SK-N-SH (cell line): Measurements from ENCODE around the gene ENOX1. TPM values are rescaled to one million over a fixed set of nuclear protein-coding genes. Genes with fewer than 3 reads are reported as not detected.

Experiments used
- CTCF ChIA-PET: fragments of 300-600, 350-600 bp; formaldehyde crosslinking; extraction: SDS; loops from one replicate; lab custom pipeline; 2021; lab: Yijun Ruan, JAX
- POLR2A ChIA-PET: fragments of 350-600 bp; sonication (Branson Sonifier 250); formaldehyde crosslinking; extraction: SDS; loops from one replicate; lab custom pipeline; 2020; ENCODE audit warnings: antibody characterized with exemption, inconsistent platforms; lab: Yijun Ruan, JAX
- DNase-seq: peaks from one replicate; pipeline ENCODE4 v3.0.0; 2012
- H2AFZ ChIP-seq: fragments of 200-600 bp; sonication (generic); 2 replicates; pipeline ENCODE4 v1.8.1; 2016; ENCODE audit warnings: antibody characterized with exemption, mild to moderate bottlenecking, low read depth
- H3F3A ChIP-seq: fragments of 200-600 bp; sonication (generic); replicated peaks from 2 replicates; pipeline ENCODE3; 2016; ENCODE audit warnings: antibody characterized with exemption, mild to moderate bottlenecking; ENCODE audit not compliant: insufficient read depth
- H3K27ac ChIP-seq, 2 experiments: fragments of 200-500 bp in 1 of 2; fragments of 200-600 bp in 1 of 2; sonication (Bioruptor generic) in 1 of 2; sonication (generic), shearing (Covaris generic) in 1 of 2; 2 replicates each; pipeline versions ENCODE4 v1.5.1 to v1.6.1; 2014 to 2016; ENCODE audit warnings: low read depth in 2 of 2, inconsistent platforms in 1 of 2, low read length in 1 of 2, mild to moderate bottlenecking in 1 of 2, mixed read lengths in 1 of 2
- H3K27me3 ChIP-seq: fragments of 200-600 bp; sonication (generic), shearing (Covaris generic); 2 replicates; pipeline ENCODE4 v1.6.1; 2016; ENCODE audit warnings: mixed run types; ENCODE audit not compliant: insufficient read depth
- H3K36me3 ChIP-seq, 2 experiments: fragments of 200-500 bp in 1 of 2; fragments of 200-600 bp in 1 of 2; sonication (Bioruptor generic) in 1 of 2; sonication (generic) in 1 of 2; replicated peaks in 1 of 2; 2 replicates each; pipeline versions ENCODE3 to v1.5.1; 2014 to 2016; ENCODE audit warnings: low read length in 1 of 2, mild to moderate bottlenecking in 1 of 2; ENCODE audit not compliant: insufficient read depth in 2 of 2, control insufficient read depth in 1 of 2
- H3K4me1 ChIP-seq, 2 experiments: fragments of 200-500 bp in 1 of 2; fragments of 200-600 bp in 1 of 2; sonication (Bioruptor generic) in 1 of 2; sonication (generic), shearing (Covaris generic) in 1 of 2; 2 replicates each; pipeline versions ENCODE4 v1.5.1 to v1.6.1; 2014 to 2016; ENCODE audit warnings: low read depth in 1 of 2, low read length in 1 of 2, mixed run types in 1 of 2; ENCODE audit not compliant: insufficient read depth in 2 of 2, control insufficient read depth in 1 of 2
- H3K4me2 ChIP-seq: fragments of 200-600 bp; sonication (generic), shearing (Covaris generic); 2 replicates; pipeline ENCODE4 v1.6.1; 2017; ENCODE audit warnings: mixed run types
- H3K4me3 ChIP-seq, 2 experiments: fragments of 200-500 bp in 1 of 2; fragments of 200-600 bp in 1 of 2; sonication (Bioruptor generic) in 1 of 2; sonication (generic), shearing (Covaris generic) in 1 of 2; 2 replicates each; pipeline versions ENCODE4 v1.5.1 to v1.8.1; 2014 to 2016; ENCODE audit warnings: low read depth in 2 of 2, inconsistent platforms in 1 of 2, low read length in 1 of 2, mild to moderate bottlenecking in 1 of 2, mixed read lengths in 1 of 2, moderate library complexity in 1 of 2
- H3K79me2 ChIP-seq: fragments of 200-600 bp; sonication (generic); 2 replicates; pipeline ENCODE4 v1.8.1; 2017; ENCODE audit warnings: mild to moderate bottlenecking; ENCODE audit not compliant: insufficient read depth
- H3K9ac ChIP-seq: fragments of 200-600 bp; sonication (generic); 2 replicates; pipeline ENCODE4 v1.6.1; 2017; ENCODE audit warnings: mixed run types
- H3K9me2 ChIP-seq: fragments of 200-600 bp; sonication (generic); 2 replicates; pipeline ENCODE4 v1.6.1; 2017; ENCODE audit warnings: mixed run types
- H3K9me3 ChIP-seq: fragments of 200-600 bp; sonication (generic); 2 replicates; pipeline ENCODE4 v1.6.1; 2017; ENCODE audit warnings: mixed run types, mild to moderate bottlenecking, moderate library complexity
- H4K20me1 ChIP-seq: fragments of 200-600 bp; sonication (generic); 2 replicates; pipeline ENCODE4 v1.6.1; 2017; ENCODE audit warnings: mild to moderate bottlenecking, mixed run types; ENCODE audit not compliant: insufficient read depth
- CTCF ChIP-seq: fragments of 200-600 bp; sonication (generic); IDR thresholded peaks from 2 replicates; pipeline ENCODE4 v1.6.1; 2017; ENCODE audit warnings: antibody characterized with exemption, mild to moderate bottlenecking, moderate library complexity
- ELF1 ChIP-seq: IDR thresholded peaks from 2 replicates; pipeline ENCODE4 v1.4.0; 2012
- EP300 ChIP-seq, 2 experiments: IDR thresholded peaks; 2 replicates each; pipeline versions ENCODE4 v1.4.0 to v1.6.1; 2012; ENCODE audit warnings: borderline replicate concordance in 1 of 2, low read depth in 1 of 2, low read length in 1 of 2
- EZH2phosphoT487 ChIP-seq: fragments of 200-600 bp; sonication (generic); IDR thresholded peaks from 2 replicates; pipeline ENCODE4 v1.6.1; 2017; ENCODE audit warnings: low read depth, mixed run types, mild to moderate bottlenecking, antibody characterized with exemption, moderate library complexity, borderline replicate concordance
- GABPA ChIP-seq: IDR thresholded peaks from 2 replicates; pipeline ENCODE4 v1.4.0; 2012; ENCODE audit warnings: low read depth, mild to moderate bottlenecking
- GATA2 ChIP-seq: sonication (generic); formaldehyde crosslinking; IDR thresholded peaks from 2 replicates; pipeline ENCODE4 v1.5.0; 2020; ENCODE audit warnings: mild to moderate bottlenecking, missing genetic modification reagents
- IRF3 ChIP-seq: fragments of 150-350 bp; IDR thresholded peaks from 2 replicates; pipeline ENCODE4 v1.6.1; 2016; ENCODE audit warnings: mild to moderate bottlenecking, low read depth, low read length
- JUND ChIP-seq: IDR thresholded peaks from 2 replicates; pipeline ENCODE4 v1.4.0; 2012
- MEF2A ChIP-seq: IDR thresholded peaks from 2 replicates; pipeline ENCODE4 v1.4.0; 2012; ENCODE audit warnings: low read depth, borderline replicate concordance
- NFIC ChIP-seq: IDR thresholded peaks from 2 replicates; pipeline ENCODE4 v1.4.0; 2012; ENCODE audit warnings: borderline replicate concordance
- PBX3 ChIP-seq: IDR thresholded peaks from 2 replicates; pipeline ENCODE4; 2012
- POLR2AphosphoS5 ChIP-seq: IDR thresholded peaks from 2 replicates; pipeline ENCODE4 v1.6.1; 2012; ENCODE audit warnings: low read depth, low read length
- RAD21 ChIP-seq: IDR thresholded peaks from 2 replicates; pipeline ENCODE4 v1.6.1; 2012; ENCODE audit warnings: mild to moderate bottlenecking, low read length
- RCOR1 ChIP-seq: fragments of 150-350 bp; IDR thresholded peaks from 2 replicates; pipeline ENCODE4 v1.6.1; 2017; ENCODE audit warnings: antibody characterized with exemption, low read length
- RFX5 ChIP-seq: IDR thresholded peaks from 2 replicates; pipeline ENCODE4 v1.6.1; 2012; ENCODE audit warnings: mild to moderate bottlenecking, improper control_type of control experiment, low read length
- SIN3A ChIP-seq: IDR thresholded peaks from 2 replicates; pipeline ENCODE4 v1.6.1; 2012; ENCODE audit warnings: low read depth, mild to moderate bottlenecking, low read length, moderate library complexity, borderline replicate concordance
- TAF1 ChIP-seq: IDR thresholded peaks from 2 replicates; pipeline ENCODE4 v1.6.1; 2012; ENCODE audit warnings: low read depth, mild to moderate bottlenecking, low read length, moderate library complexity, borderline replicate concordance
- TCF12 ChIP-seq: IDR thresholded peaks from 2 replicates; pipeline ENCODE4 v1.4.0; 2012
- ZBTB33 ChIP-seq: IDR thresholded peaks from 2 replicates; pipeline ENCODE4 v1.4.0; 2012; ENCODE audit warnings: low read depth, borderline replicate concordance
- WGBS: methylation state at CpG from one replicate; pipeline ENCODE4 v1.1.6; 2017; ENCODE audit warnings: low lambda C conversion rate; 5-methylcytosine and 5-hydroxymethylcytosine counted together
- polyA plus RNA-seq, 3 experiments: library from polyadenylated mRNA; depleted of rRNA; stranded (reverse); fragments of >200 nt; gene quantifications; 2 replicates each; pipeline ENCODE4 v1.2.3, GENCODE V29; 2012

Gene ENOX1
- polyA plus RNA-seq, 1 of the 3 experiments (the other 2 are of a cell fraction): 5.8 TPM

- CTCF ChIA-PET: interaction anchor here (1.0 to 6.9 kb wide), 8 partner anchors 10 to 500 kb away, joined by 3 to 50 read pairs (median 6); partner anchors contain the start of gene ENOX1
- Histone ChIP-seq H3F3A (peaks cover 17% of the 10 kb centered on the region), H3K79me2 (no peaks in the 10 kb centered on the region), H3K4me2 (no peak overlapping the region)
- 85% methylated on average over 1 of the region's 2 CpGs for WGBS
- TF ChIP-seq TAF1 (no peak), NFIC (no peak), RCOR1 (no peak), EZH2phosphoT487 (no peak), RFX5 (no peak), RAD21 (no peak), CTCF (no peak), TCF12 (no peak), PBX3 (no peak), EP300 (IDR thresholded peaks at IDR 0.05; ENCODE audit: borderline replicate concordance in 1 of 2, low read depth in 1 of 2, low read length in 1 of 2) (no peak), JUND (no peak)
- TF ChIP-seq, all 33 proteins: peak for 0
- POLR2A ChIA-PET: no interaction called here
- Histone ChIP-seq H3K9ac (no peak overlapping the region), H3K27me3 (no peaks in the 10 kb centered on the region), H3K4me3 (no peak overlapping the region), H3K4me1 (peaks cover 29 to 69% of the 10 kb centered on the region in 2 experiments), H3K9me2 (no peaks in the 10 kb centered on the region), H3K9me3 (no peaks in the 10 kb centered on the region), H3K36me3 (no peaks in the 10 kb centered on the region), H3K27ac (no peak overlapping the region), H4K20me1 (no peaks in the 10 kb centered on the region), H2AFZ (no peak overlapping the region)
- DNase-seq: no peak
Observed at GRCh38 chr13:43304449-43304848, 482.3 kb downstream of the ENOX1 start.

GRCh38 chr13:43303033-43303729 lies 483.6 kb downstream of the ENOX1 start:
- DNase-seq: peak; percentile 79
- Histone ChIP-seq H3K9me2 (no peaks in the 10 kb centered on the region), H3K27me3 (no peaks in the 10 kb centered on the region), H4K20me1 (no peaks in the 10 kb centered on the region), H2AFZ (peak overlapping the region; percentile 83), H3K79me2 (no peaks in the 10 kb centered on the region), H3K27ac (peak overlapping the region; percentile 62 to 64), H3K4me1 (peaks cover 25 to 64% of the 10 kb centered on the region in 2 experiments), H3K4me2 (peak overlapping the region; percentile 49; the same call in 1 of the 2 replicates), H3K9me3 (no peaks in the 10 kb centered on the region), H3K9ac (no peak overlapping the region), H3K36me3 (no peaks in the 10 kb centered on the region), H3F3A (peaks cover 14% of the 10 kb centered on the region), H3K4me3 (no peak overlapping the region; a peak in 1 of 4 replicates)
- ChIA-PET POLR2A (no interaction called here), CTCF (interaction anchor here (0.6 to 6.9 kb wide), 32 partner anchors 9 to 574 kb away, joined by 3 to 50 read pairs (median 3); partner anchors contain the start of gene ENOX1)
- WGBS: 23% methylated on average over 5 of the region's 5 CpGs
- TF ChIP-seq MEF2A (no peak), ZBTB33 (no peak), IRF3 (no peak), NFIC (peak; percentile 61; the same call in 1 of the 2 replicates), JUND (no peak), ELF1 (no peak), SIN3A (no peak), GATA2 (CRISPR knock-in tag) (no peak), PBX3 (peak; percentile 25; the same call in 1 of the 2 replicates), GABPA (no peak), POLR2AphosphoS5 (no peak)
